ENCODE results near the gene ITPR3.

The ITPR3 gene

GRCh38 chr6:33699739-33700138 lies 78.6 kb downstream of the ITPR3 start:
- TF ChIP-seq, protein P1, sequence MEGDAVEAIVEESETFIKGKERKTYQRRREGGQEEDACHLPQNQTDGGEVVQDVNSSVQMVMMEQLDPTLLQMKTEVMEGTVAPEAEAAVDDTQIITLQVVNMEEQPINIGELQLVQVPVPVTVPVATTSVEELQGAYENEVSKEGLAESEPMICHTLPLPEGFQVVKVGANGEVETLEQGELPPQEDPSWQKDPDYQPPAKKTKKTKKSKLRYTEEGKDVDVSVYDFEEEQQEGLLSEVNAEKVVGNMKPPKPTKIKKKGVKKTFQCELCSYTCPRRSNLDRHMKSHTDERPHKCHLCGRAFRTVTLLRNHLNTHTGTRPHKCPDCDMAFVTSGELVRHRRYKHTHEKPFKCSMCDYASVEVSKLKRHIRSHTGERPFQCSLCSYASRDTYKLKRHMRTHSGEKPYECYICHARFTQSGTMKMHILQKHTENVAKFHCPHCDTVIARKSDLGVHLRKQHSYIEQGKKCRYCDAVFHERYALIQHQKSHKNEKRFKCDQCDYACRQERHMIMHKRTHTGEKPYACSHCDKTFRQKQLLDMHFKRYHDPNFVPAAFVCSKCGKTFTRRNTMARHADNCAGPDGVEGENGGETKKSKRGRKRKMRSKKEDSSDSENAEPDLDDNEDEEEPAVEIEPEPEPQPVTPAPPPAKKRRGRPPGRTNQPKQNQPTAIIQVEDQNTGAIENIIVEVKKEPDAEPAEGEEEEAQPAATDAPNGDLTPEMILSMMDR (IDR thresholded peaks at IDR 0.05; ENCODE audit: insufficient read depth, low read depth, low read length, missing control alignments) = no peak
- H3K4me3 ChIP-seq (ENCODE audit: low read depth, low read length) = no peak overlapping the region

GRCh38 chr6:33700391-33701050 lies 79.4 kb downstream of the ITPR3 start:
- TF ChIP-seq, protein P1 (IDR thresholded peaks at IDR 0.05; ENCODE audit: insufficient read depth, low read depth, low read length, missing control alignments) = peak; percentile 83
- no peak overlapping the region for H3K4me3 ChIP-seq (ENCODE audit: low read depth, low read length)
- DNase-seq (ENCODE audit: low read depth) = peak; percentile 86

More at GRCh38 chr6:33699739-33700138, 78.6 kb downstream of the ITPR3 start:
- DNase-seq (ENCODE audit: low read depth) = no peak

- TF ChIP-seq, protein P1 (IDR thresholded peaks at IDR 0.05; ENCODE audit: insufficient read depth, low read depth, low read length, missing control alignments) = peak; percentile 58
- no peak overlapping the region for H3K4me3 ChIP-seq (ENCODE audit: low read depth, low read length)
- peak; percentile 67 for DNase-seq (ENCODE audit: low read depth)
Observed at GRCh38 chr6:33702345-33702977, 81.3 kb downstream of the ITPR3 start.

DNA sequence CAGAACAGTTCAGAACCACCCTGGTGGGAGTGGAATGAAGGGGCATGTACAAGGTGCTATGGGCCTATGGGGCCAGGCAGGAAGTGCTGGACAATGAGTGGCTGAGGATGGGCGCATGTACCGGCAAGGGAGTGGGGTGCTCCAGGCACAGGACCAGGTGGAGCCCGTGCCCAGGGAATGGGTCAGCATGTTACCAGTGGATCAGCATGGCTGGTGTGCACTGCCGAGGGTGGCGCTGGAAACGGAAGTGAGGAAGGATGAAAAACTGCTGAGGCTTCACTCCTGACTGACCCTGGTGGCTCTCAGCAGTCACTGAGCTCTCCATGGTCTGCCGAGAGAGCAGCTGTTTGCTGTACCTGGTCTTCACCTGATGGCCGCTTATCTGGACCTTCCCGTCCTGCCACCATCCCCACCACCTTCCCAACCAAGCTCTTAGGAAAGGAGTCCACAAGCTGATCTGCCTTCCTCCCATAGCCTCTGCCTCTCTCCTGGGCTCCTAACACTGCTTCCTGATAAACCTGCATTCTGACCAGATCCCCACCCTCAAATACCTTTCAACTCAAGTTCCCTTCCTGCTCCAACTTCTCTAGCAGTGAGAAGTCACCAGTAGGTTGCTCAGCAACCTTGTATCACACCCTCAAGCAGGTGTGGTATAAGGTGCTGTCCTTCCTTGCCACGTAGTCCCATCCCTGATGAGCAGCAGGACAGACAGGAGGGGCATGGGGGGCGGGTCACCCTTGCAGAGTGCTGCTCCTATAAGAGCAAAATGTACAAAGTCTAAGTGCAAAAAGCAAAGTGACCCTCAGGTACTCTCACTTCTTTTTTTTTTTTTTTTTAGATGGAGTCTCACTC lies 83.3 kb downstream of the ITPR3 start:
- H3K4me3 ChIP-seq (ENCODE audit: low read depth, low read length) = no peak overlapping the region
- no peak for DNase-seq (ENCODE audit: low read depth)
- TF ChIP-seq, protein P1 (IDR thresholded peaks at IDR 0.05; ENCODE audit: insufficient read depth, low read depth, low read length, missing control alignments) = no peak

- TF ChIP-seq, protein P1 (IDR thresholded peaks at IDR 0.05; ENCODE audit: insufficient read depth, low read depth, low read length, missing control alignments) = no peak
- DNase-seq (ENCODE audit: low read depth) = no peak
- no peak overlapping the region for H3K4me3 ChIP-seq (ENCODE audit: low read depth, low read length)
Observed at GRCh38 chr6:33705268-33705885, 84.3 kb downstream of the ITPR3 start.

DNA sequence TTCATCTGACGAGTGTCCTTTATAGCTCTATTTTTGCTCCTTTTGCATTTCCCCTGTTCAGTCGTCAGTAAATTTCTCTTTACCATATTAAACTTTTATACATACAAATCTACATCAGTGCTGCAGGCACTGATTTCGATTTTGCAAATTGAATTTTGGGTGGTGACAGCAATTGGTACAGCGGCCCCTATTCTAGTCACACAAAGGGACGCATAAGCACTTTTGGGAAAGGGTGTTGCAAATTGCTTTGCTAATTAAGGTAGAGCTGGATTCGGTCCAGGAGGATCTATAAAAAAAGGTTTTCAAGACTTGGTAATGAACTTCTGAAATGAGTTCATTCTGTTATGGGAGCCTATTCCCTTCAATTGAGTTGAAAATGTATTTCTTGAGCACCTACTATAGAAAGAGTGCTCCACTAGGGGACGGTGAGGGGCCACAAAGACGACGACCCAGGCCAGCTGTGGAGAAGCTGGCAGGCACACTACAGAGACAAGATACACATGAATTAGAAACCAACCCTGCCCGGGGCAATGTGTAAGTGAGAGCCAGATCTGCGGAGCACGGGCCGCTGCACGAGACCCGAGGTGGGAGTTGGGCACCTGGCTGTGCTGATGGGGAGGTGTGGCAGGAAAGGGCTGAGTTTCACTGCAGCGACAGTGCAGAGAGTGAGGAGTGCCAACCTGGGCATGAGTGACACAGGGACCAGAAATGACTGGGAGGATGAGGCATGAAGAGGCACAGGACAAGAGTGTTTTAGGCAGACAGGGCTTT lies 85.0 kb downstream of the ITPR3 start:
- no peak for DNase-seq (ENCODE audit: low read depth)
- TF ChIP-seq, protein P1 (IDR thresholded peaks at IDR 0.05; ENCODE audit: insufficient read depth, low read depth, low read length, missing control alignments) = no peak
- no peak overlapping the region for H3K4me3 ChIP-seq (ENCODE audit: low read depth, low read length)

Data from GM12865 (cell line).